Upper lobe of left lung (tissue), 6 donors: ENCODE measurements around the gene UQCC2. TPM values are rescaled to one million over a fixed set of nuclear protein-coding genes. Genes with fewer than 3 reads are reported as not detected.

Experiments
- ATAC-seq, 2 donors: fragments of 200-7000 bp; cut with Tn5 transposase; one replicate each; pipeline ENCODE4 v1.9.1; 2022; ENCODE audit warnings: mild to moderate bottlenecking in 2 of 2, moderate library complexity in 2 of 2; ENCODE audit not compliant: low FRiP score in 2 of 2
- DNase-seq, 2 donors: peaks; one replicate each; pipeline ENCODE4 v3.0.0-alpha.2; 2019 to 2020
- H3K27ac ChIP-seq, 4 donors: fragments of 200-600 bp; sonication (generic); one replicate each; pipeline ENCODE4 v1.5.1; 2016 to 2019
- H3K27me3 ChIP-seq, 4 donors: fragments of 200-600 bp; sonication (generic); one replicate each; pipeline ENCODE4 v1.5.1; 2017 to 2019
- H3K36me3 ChIP-seq, 4 donors: fragments of 200-600 bp; sonication (generic); one replicate each; pipeline ENCODE4 v1.5.1; 2016 to 2019
- H3K4me1 ChIP-seq, 4 donors: fragments of 200-600 bp; sonication (generic); one replicate each; pipeline ENCODE4 v1.5.1; 2018 to 2019
- H3K4me3 ChIP-seq, 4 donors: fragments of 200-600 bp; sonication (generic); one replicate each; pipeline ENCODE4 v1.5.1; 2017 to 2019; ENCODE audit warnings: mild to moderate bottlenecking in 2 of 4, moderate library complexity in 1 of 4
- H3K9me3 ChIP-seq, 4 donors: fragments of 200-600 bp; sonication (generic); one replicate each; pipeline ENCODE4 v1.5.1; 2018 to 2019
- EP300 ChIP-seq, 4 donors: sonication (generic); formaldehyde crosslinking; IDR thresholded peaks; one replicate each; pipeline ENCODE4 v1.5.1; 2017; ENCODE audit warnings: antibody characterized with exemption in 4 of 4, control low read depth in 2 of 4
- POLR2A ChIP-seq, 4 donors: fragments of 450-650 bp; IDR thresholded peaks; one replicate each; pipeline ENCODE4 v1.5.1; 2016 to 2017; ENCODE audit warnings: antibody characterized with exemption in 4 of 4, mild to moderate bottlenecking in 2 of 4
- POLR2AphosphoS5 ChIP-seq, 2 donors: sonication (generic); formaldehyde crosslinking; IDR thresholded peaks; one replicate each; pipeline ENCODE4 v1.5.1; 2017; ENCODE audit warnings: antibody characterized with exemption in 2 of 2
- WGBS, 2 donors: methylation state at CpG; one replicate each; pipeline ENCODE4 v1.1.5; 2017 to 2018; 5-methylcytosine and 5-hydroxymethylcytosine counted together
- total RNA-seq, 6 donors: library from RNA; depleted of rRNA in 4 of 6; stranded (reverse); fragments of >200 nt in 4 of 6; gene quantifications; one replicate each; pipeline versions ENCODE4 v1.1.0 to v1.2.1, GENCODE V29; 2016 to 2021
- TF ChIP-seq, protein P1 (sequence below), 6 experiments: fragments of 450-650 bp in 4 of 6; fragments of 200-600 bp in 2 of 6; sonication (generic) in 2 of 6; IDR thresholded peaks; one replicate each; pipeline ENCODE4 v1.5.1; 2016 to 2019; ENCODE audit warnings: antibody characterized with exemption in 6 of 6
- donor health status: DM: no; HTN: no; CAD: no; lungs with moderate emphysema.
- donor health status: DM: no; HTN: yes; CAD: no; lungs with severe emphysema.

The UQCC2 gene
- total RNA-seq, 6 donors from 2014 or later, result 8.9 to 53.0 (median 18.2) TPM

GRCh38 chr6:33690766-33691165 is 20.7 kb downstream of the UQCC2 start:
- Histone ChIP-seq H3K27ac (no peak overlapping the region), H3K27me3 (no peaks in the 10 kb centered on the region), H3K9me3 (no peaks in the 10 kb centered on the region), H3K4me1 (peaks cover 32 to 41% (median 35%) of the 10 kb centered on the region in 4 donors), H3K36me3 (peaks cover 17 to 99% (median 85%) of the 10 kb centered on the region in 4 donors), H3K4me3 (no peak overlapping the region)
- 85 to 90% methylated on average over 13 of the region's 13 CpGs for WGBS, 2 donors
- TF ChIP-seq EP300 (IDR thresholded peaks at IDR 0.05), result no peak
- TF ChIP-seq, protein P1, sequence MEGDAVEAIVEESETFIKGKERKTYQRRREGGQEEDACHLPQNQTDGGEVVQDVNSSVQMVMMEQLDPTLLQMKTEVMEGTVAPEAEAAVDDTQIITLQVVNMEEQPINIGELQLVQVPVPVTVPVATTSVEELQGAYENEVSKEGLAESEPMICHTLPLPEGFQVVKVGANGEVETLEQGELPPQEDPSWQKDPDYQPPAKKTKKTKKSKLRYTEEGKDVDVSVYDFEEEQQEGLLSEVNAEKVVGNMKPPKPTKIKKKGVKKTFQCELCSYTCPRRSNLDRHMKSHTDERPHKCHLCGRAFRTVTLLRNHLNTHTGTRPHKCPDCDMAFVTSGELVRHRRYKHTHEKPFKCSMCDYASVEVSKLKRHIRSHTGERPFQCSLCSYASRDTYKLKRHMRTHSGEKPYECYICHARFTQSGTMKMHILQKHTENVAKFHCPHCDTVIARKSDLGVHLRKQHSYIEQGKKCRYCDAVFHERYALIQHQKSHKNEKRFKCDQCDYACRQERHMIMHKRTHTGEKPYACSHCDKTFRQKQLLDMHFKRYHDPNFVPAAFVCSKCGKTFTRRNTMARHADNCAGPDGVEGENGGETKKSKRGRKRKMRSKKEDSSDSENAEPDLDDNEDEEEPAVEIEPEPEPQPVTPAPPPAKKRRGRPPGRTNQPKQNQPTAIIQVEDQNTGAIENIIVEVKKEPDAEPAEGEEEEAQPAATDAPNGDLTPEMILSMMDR (IDR thresholded peaks at IDR 0.05), result no peak
- TF ChIP-seq POLR2A (IDR thresholded peaks at IDR 0.05), result no peak
- no peak for TF ChIP-seq POLR2AphosphoS5 (IDR thresholded peaks at IDR 0.05)
- ATAC-seq, result no peak
- DNase-seq, result peak in 1 of 2 donors; percentile 36

GRCh38 chr6:33689879-33690278 is 21.6 kb downstream of the UQCC2 start:
- H3K27me3 ChIP-seq, result no peaks in the 10 kb centered on the region
- TF ChIP-seq POLR2AphosphoS5 (IDR thresholded peaks at IDR 0.05), result no peak
- no peak for TF ChIP-seq EP300 (IDR thresholded peaks at IDR 0.05)
- TF ChIP-seq, protein P1 (IDR thresholded peaks at IDR 0.05), result no peak
- no peak for TF ChIP-seq POLR2A (IDR thresholded peaks at IDR 0.05)
- peaks cover 16 to 99% (median 88%) of the 10 kb centered on the region in 4 donors for H3K36me3 ChIP-seq
- H3K27ac ChIP-seq, result no peak overlapping the region
- H3K9me3 ChIP-seq, result no peaks in the 10 kb centered on the region
- ATAC-seq (no peak), DNase-seq (no peak)
- H3K4me1 ChIP-seq, result peaks cover 23 to 32% (median 26%) of the 10 kb centered on the region in 4 donors
- WGBS, 2 donors, result 89 to 92% methylated on average over 5 to 10 of the region's 10 CpGs
- no peak overlapping the region for H3K4me3 ChIP-seq

DNA sequence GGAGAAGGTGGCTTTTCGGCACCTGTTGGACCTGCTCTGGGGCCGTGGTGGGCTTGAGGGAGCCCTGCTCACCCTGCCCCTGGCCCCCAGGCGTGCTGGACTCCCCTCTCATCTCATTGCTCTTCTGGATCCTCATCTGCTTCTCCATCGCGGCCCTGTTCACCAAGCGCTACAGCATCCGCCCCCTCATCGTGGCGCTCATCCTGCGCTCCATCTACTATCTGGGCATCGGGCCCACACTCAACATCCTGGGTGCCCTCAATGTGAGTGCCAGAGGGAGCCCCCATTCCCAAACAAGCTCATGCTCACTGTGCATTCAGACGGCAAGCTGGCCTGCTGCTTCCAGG is 22.4 kb downstream of the UQCC2 start:
- TF ChIP-seq, protein P1 (IDR thresholded peaks at IDR 0.05), result no peak
- TF ChIP-seq POLR2AphosphoS5 (IDR thresholded peaks at IDR 0.05) (no peak), EP300 (IDR thresholded peaks at IDR 0.05) (no peak), POLR2A (IDR thresholded peaks at IDR 0.05) (no peak)
- DNase-seq (peak in 1 of 2 donors; percentile 55), ATAC-seq (no peak)
- peaks cover 16 to 99% (median 94%) of the 10 kb centered on the region in 4 donors for H3K36me3 ChIP-seq
- H3K27ac ChIP-seq, result no peak overlapping the region
- peaks cover 17 to 24% (median 19%) of the 10 kb centered on the region in 4 donors for H3K4me1 ChIP-seq
- H3K4me3 ChIP-seq, result no peak overlapping the region
- 84 to 92% methylated on average over 9 to 11 of the region's 12 CpGs for WGBS, 2 donors
- no peaks in the 10 kb centered on the region for H3K9me3 ChIP-seq
- no peaks in the 10 kb centered on the region for H3K27me3 ChIP-seq

GRCh38 chr6:33688451-33689147 is 22.9 kb downstream of the UQCC2 start:
- DNase-seq (peak in 1 of 2 donors; percentile 60), ATAC-seq (no peak)
- H3K27ac ChIP-seq, result no peak overlapping the region
- H3K9me3 ChIP-seq, result no peaks in the 10 kb centered on the region
- peaks cover 12 to 19% (median 14%) of the 10 kb centered on the region in 4 donors for H3K4me1 ChIP-seq
- WGBS, 2 donors, result 90 to 92% methylated on average over 10 to 25 of the region's 25 CpGs
- H3K27me3 ChIP-seq, result no peaks in the 10 kb centered on the region
- peaks cover 21 to 100% (median 96%) of the 10 kb centered on the region in 4 donors for H3K36me3 ChIP-seq
- H3K4me3 ChIP-seq, result no peak overlapping the region
- TF ChIP-seq POLR2AphosphoS5 (IDR thresholded peaks at IDR 0.05), result no peak
- TF ChIP-seq, protein P1 (IDR thresholded peaks at IDR 0.05), result no peak
- no peak for TF ChIP-seq EP300 (IDR thresholded peaks at IDR 0.05)
- TF ChIP-seq POLR2A (IDR thresholded peaks at IDR 0.05), result no peak
